Inflammatory macrophage (primary cell): ENCODE data around the gene WWTR1.

Experiments used
- DNase-seq, 2 donors: peaks; one replicate each; pipeline ENCODE4 v3.0.0-alpha.2; 2020 to 2022

The WWTR1 gene

GRCh38 chr3:149590691-149591441, 67.0 kb downstream of the WWTR1 start:
- no peak for DNase-seq

- peak in 1 of 2 donors; percentile 37 for DNase-seq
These were observed 68.5 kb downstream of the WWTR1 start for GRCh38 chr3:149589332-149589731.

GRCh38 chr3:149588909-149589308, 68.9 kb downstream of the WWTR1 start:
- no peak for DNase-seq

- no peak for DNase-seq
These were observed 70.4 kb downstream of the WWTR1 start for GRCh38 chr3:149587383-149587782.

GRCh38 chr3:149586871-149587270, 71.0 kb downstream of the WWTR1 start:
- no peak for DNase-seq

GRCh38 chr3:149585401-149585726, 72.5 kb downstream of the WWTR1 start:
- no peak for DNase-seq

- no peak for DNase-seq
These were observed 73.7 kb downstream of the WWTR1 start for GRCh38 chr3:149583921-149584635.

- DNase-seq: no peak
These were observed 75.4 kb downstream of the WWTR1 start for GRCh38 chr3:149582395-149582794.

GRCh38 chr3:149581681-149582370, 76.0 kb downstream of the WWTR1 start:
- DNase-seq: no peak

- DNase-seq: no peak
These were observed 76.6 kb downstream of the WWTR1 start for GRCh38 chr3:149581248-149581647.

GRCh38 chr3:149579838-149580542, 77.8 kb downstream of the WWTR1 start:
- DNase-seq: no peak

- no peak for DNase-seq
These were observed 78.7 kb downstream of the WWTR1 start for GRCh38 chr3:149579161-149579560.

- DNase-seq: no peak
These were observed 80.0 kb downstream of the WWTR1 start for GRCh38 chr3:149577801-149578200.

GRCh38 chr3:149575961-149576564, 81.8 kb downstream of the WWTR1 start:
- DNase-seq: no peak

GRCh38 chr3:149575213-149575960, 82.4 kb downstream of the WWTR1 start:
- DNase-seq: no peak

GRCh38 chr3:149572796-149573414, 84.9 kb downstream of the WWTR1 start:
- DNase-seq: no peak

- DNase-seq: no peak
These were observed 86.4 kb downstream of the WWTR1 start for GRCh38 chr3:149571381-149571780.

GRCh38 chr3:149570016-149570415, 87.8 kb downstream of the WWTR1 start:
- DNase-seq: no peak

- DNase-seq: no peak
These were observed 90.4 kb downstream of the WWTR1 start for GRCh38 chr3:149567381-149567780.

GRCh38 chr3:149566292-149566975, 91.4 kb downstream of the WWTR1 start:
- DNase-seq: no peak

- no peak for DNase-seq
These were observed 93.7 kb downstream of the WWTR1 start for GRCh38 chr3:149564079-149564478.
